ENCODE measurements around the gene CSNK1G1.

Gene CSNK1G1

DNA sequence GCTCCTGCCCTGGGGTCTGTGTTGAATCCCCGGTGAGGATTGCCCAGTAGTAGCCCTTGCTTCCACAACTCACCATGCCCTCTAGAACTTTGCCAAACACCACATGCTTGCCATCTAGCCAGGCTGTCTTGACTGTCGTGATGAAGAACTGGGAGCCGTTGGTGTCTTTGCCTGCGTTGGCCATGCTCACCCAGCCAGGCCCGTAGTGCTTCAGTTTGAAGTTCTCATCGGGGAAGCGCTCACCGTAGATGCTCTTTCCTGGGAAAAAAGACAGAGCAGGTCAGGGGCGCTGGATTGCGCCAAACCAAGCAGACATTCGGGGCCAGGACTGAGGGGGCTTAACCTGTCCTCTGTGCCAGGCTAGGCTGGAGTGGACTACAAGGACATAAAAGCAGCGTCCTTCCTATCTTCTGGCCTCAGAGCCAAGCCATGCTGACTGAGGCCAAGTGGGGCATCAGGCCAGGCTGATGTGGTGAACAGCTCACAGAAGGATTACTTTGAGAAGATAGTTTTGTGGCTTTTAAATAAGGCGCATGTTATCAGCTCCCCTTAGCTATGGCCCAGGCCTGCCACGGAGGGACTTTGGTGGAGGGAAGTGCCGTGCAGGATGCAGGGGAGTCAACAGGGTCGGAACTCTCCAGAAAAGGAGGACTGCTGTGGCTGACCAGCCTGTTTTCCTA is 199.2 kb downstream of the CSNK1G1 start:
- no peak overlapping the region for H3K4me3 ChIP-seq (replicated peaks in 1 of 2; ENCODE audit: low read depth in 2 of 2, low read length in 2 of 2)
- TF ChIP-seq, protein P1, sequence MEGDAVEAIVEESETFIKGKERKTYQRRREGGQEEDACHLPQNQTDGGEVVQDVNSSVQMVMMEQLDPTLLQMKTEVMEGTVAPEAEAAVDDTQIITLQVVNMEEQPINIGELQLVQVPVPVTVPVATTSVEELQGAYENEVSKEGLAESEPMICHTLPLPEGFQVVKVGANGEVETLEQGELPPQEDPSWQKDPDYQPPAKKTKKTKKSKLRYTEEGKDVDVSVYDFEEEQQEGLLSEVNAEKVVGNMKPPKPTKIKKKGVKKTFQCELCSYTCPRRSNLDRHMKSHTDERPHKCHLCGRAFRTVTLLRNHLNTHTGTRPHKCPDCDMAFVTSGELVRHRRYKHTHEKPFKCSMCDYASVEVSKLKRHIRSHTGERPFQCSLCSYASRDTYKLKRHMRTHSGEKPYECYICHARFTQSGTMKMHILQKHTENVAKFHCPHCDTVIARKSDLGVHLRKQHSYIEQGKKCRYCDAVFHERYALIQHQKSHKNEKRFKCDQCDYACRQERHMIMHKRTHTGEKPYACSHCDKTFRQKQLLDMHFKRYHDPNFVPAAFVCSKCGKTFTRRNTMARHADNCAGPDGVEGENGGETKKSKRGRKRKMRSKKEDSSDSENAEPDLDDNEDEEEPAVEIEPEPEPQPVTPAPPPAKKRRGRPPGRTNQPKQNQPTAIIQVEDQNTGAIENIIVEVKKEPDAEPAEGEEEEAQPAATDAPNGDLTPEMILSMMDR (IDR thresholded peaks at IDR 0.05; ENCODE audit: low read depth, low read length), result no peak
- no peak for DNase-seq (ENCODE audit: low read depth in 2 of 2)

DNA sequence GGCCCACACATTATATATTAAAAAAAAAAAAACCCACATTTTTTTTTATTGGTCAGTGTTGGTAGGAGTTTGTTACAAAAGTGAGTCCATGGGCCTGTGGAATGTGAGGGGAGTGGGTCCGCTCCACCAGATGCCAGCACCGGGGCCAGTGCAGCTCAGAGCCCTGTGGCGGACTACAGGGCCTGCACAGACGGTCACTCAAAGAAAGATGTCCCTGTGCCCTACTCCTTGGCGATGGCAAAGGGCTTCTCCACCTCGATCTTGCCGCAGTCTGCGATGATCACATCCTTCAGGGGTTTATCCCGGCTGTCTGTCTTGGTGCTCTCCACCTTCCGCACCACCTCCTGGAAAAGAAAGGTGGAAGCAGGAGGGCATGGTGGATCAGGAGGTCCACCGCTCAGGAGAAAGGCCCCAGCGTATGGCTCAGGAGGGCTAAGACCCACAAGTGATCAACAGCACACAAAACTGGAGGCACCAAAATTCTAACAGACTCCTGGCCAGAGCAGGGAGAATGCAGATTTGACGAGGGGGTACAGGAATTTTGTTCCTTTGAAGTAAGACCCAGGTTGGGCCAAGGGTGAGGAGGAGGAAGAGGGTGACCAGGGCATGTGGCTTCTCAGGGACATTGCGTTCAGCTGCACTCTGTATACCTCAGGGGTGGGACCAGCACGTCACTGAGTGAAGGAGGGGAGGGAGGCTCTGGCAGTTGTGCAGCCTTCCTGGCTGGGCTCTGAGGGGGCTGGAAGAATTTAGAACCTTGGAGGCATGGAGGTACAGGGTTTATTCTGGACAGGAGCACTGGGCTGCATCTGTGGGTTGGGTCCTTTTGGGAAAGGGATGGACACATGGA is 199.9 kb downstream of the CSNK1G1 start:
- no peak for DNase-seq (ENCODE audit: low read depth in 2 of 2)
- TF ChIP-seq, protein P1 (IDR thresholded peaks at IDR 0.05; ENCODE audit: low read depth, low read length), result no peak
- no peak overlapping the region for H3K4me3 ChIP-seq (replicated peaks in 1 of 2; ENCODE audit: low read depth in 2 of 2, low read length in 2 of 2)

DNA sequence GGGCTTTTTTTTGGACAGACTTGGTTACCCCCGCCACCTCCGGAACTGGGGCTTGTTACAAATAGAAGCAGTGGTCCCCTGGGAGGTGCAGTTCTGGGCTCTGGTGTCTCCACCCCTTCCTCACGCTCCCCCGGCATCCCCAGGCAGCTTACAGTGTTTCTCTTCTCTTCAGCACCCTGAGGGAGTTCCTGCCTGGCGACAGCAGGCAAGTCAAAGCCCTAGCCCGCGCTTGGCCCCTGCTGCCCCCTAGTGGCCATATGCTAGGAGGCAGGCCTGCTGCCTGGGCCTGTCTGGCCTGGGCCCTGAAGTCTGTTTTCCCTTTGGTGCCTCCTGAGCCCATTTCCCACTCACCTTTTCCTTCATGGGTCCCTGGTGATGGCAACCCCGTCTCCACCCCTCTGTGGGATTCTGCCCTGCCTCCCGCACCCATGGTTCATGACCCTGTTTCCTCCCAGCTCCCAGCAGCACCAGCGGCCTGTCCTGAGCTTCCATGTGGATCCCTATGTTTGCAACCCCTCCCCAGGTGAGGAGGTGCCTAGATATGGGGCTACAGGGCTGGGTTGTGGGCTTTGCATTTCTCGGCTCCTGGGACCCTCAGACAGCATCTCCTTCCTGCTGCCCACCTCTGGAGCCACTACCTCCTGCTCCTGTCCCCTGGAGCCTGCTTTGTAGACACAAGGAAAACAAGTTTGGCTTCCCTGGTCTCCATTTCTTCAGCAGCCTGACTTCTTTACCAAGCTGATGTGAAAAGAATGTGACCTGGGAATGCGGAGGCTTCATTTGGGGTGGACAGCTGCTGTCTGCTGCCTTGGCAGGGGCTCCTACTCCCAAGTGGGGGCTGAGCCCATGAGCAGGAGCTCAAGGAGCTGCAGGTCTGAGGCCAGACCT is 202.2 kb downstream of the CSNK1G1 start:
- H3K4me3 ChIP-seq (replicated peaks in 1 of 2; ENCODE audit: low read depth in 2 of 2, low read length in 2 of 2), result no peak overlapping the region
- DNase-seq (ENCODE audit: low read depth in 2 of 2), result peak; percentile 87 to 91
- TF ChIP-seq, protein P1 (IDR thresholded peaks at IDR 0.05; ENCODE audit: low read depth, low read length), result peak; percentile 99

DNA sequence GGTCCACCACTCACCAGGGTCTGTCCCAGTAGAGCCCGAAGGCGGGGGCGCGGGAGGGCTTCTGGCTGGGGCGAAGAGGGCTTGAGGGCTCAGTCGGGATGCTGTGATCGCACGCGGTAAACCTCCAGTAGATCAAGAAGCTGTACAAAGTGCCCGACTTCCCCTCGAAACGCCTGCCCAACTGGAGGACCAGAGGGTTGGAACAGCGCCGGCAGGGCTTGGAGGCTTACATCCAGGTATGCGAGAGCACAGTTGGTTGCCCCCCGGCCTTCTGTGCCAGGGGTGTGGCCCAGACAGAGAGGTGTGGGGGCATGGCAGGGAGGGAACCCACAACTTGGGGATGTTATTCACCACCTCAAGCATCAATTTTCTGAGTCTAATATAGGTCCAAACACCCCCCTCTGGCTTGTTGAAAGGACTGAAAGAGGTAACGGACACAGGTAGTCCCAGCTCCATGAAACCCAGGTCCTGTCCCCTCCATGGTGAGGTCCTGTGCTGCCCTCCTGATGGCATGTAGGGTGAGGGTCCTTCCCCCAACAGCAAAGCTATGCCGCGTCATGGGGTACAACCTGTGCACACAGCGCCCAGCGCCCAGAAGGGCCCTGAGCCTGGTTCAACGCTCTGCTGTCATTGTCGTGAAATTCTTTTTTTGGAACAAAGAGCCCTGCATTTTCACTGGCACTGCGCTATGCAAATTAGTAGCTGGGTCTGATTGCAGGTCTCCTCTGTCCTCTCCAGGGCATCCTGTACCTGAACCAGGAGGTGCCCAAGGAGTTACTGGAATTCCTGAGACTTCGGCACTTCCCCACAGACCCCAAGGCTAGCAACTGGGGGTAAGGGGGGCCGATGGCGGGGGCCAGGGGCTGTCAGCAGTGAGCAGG is 203.2 kb downstream of the CSNK1G1 start:
- H3K4me3 ChIP-seq (replicated peaks in 1 of 2; ENCODE audit: low read depth in 2 of 2, low read length in 2 of 2), result peak overlapping the region in 1 of 2 donors; percentile 15
- TF ChIP-seq, protein P1 (IDR thresholded peaks at IDR 0.05; ENCODE audit: low read depth, low read length), result no peak
- no peak for DNase-seq (ENCODE audit: low read depth in 2 of 2)

DNA sequence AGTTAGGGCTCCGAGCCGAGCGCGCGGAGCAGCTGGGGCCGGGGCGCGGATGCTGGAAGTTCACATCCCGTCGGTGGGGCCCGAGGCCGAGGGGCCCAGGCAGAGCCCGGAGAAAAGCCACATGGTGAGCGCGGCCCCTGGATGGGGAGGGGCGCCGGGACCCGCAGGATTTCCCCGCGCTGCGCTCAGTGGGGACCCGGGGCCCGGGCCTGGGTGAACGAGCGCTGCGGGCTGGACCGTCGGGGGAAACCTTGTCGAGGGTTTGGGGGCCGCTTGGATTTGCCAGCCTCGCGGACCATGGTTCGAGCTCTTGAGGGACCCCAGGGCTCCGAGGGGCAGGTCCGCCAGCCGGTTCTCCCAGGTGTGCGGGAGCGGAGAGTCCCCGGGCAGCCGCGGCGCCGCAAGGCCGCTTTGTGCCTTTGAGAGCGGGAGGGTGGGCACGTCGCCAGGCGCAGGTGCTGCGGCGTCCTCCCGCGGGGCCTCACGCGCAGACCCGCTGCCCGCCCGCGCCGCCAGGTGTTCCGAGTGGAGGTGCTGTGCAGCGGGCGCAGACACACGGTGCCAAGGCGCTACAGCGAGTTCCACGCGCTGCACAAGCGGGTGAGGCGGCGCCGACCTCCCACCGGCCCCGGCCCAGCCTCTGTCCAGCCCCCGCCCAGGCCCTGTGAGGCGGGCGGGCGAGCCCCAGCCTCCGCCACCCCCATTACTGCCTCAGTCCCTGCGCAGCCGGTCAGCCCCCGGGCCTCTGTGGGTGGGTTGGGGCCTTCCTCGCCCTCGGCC is 204.1 kb downstream of the CSNK1G1 start, which contains the start of gene SNX22:
TSS of gene SNX22 (plus strand) at position 5 of the 780 bp plus-strand sequence. CDS start at position 50, 45 bp downstream.
- peak within 1 kb of the TSS; percentile 45 to 50 for H3K4me3 ChIP-seq (replicated peaks in 1 of 2; ENCODE audit: low read depth in 2 of 2, low read length in 2 of 2)
- TF ChIP-seq, protein P1 (IDR thresholded peaks at IDR 0.05; ENCODE audit: low read depth, low read length), result no peak
- no peak for DNase-seq (ENCODE audit: low read depth in 2 of 2)
